ENCODE data around the gene YIF1B.

Gene YIF1B

DNA sequence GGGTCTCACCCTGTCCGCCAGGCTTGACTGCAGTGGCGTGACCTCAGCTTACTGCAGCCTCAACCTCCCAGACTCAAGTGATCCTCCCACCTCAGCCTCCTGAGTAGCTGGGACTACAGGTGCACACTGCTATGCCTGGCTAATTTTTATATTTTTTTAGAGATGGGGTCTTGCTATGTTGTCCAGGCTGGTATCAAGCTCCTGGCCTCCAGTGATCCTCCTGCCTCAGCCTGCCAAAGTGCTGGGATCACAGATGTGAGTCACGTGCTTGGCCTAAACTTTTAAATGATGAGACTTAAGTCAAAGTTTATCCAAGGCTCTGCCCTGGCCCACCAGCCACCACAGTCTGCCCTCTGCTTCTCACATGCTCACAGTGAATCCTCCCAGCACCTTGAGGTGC is 9.5 kb downstream of the YIF1B start:
- in situ Hi-C loops (cut with HindIII; ENCODE audit: low sequenced_read_pairs), result no loop called here

- in situ Hi-C loops (cut with HindIII; ENCODE audit: low sequenced_read_pairs), result no loop called here
These were observed 10.8 kb downstream of the YIF1B start for GRCh38 chr19:38304866-38305429.

- in situ Hi-C loops (cut with HindIII; ENCODE audit: low sequenced_read_pairs), result no loop called here
These were observed 11.3 kb downstream of the YIF1B start for GRCh38 chr19:38304352-38304865.

- in situ Hi-C loops (cut with HindIII; ENCODE audit: low sequenced_read_pairs), result no loop called here
These were observed 12.0 kb downstream of the YIF1B start, which contains the start of gene C19orf33 for GRCh38 chr19:38303517-38304351. Gene C19orf33 (plus strand): TSS chr19:38304251. CDS start chr19:38304262, 11 bp downstream.

DNA sequence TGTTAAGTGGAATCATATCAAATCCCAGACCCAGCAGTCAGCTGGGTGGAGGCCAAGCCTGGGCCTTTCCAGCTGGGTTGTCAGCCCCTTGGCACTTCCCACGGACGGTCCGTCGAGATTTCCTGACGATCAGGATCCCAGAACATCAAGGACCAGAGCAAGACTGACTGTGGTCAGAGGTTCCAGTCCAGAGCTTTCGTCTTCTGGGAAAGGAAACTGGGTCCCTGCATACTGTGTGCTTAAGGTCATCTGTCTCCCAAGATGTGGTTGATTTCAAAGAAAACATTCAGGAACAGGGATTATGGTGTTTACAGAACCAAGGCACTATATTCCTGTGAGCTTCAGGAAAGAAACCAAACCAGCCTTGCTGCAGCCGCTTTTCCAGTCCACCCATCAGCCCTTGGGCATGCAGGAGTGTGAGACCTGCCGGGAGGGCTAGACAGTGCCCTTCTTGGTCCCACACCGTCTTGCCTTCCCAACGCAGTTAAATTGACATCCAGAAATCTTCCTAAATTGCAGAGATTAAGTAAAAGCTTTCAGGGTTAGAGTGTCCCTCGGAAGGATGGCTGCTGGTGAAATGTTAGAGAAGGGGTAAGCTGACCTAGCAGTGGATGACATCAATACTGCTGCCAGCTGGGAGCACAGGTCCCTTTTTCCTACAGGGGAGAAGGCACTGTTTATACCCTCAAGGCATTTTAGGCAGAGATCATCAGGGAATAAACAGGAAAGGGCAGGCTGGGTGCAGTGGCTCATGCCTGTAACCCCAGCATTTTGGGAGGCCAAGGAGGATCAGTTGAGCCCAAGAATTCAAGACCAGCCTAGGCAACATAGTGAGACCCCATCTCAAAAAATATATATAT is 16.7 kb downstream of the YIF1B start:
- in situ Hi-C loops (cut with HindIII; ENCODE audit: low sequenced_read_pairs), result no loop called here

DNA sequence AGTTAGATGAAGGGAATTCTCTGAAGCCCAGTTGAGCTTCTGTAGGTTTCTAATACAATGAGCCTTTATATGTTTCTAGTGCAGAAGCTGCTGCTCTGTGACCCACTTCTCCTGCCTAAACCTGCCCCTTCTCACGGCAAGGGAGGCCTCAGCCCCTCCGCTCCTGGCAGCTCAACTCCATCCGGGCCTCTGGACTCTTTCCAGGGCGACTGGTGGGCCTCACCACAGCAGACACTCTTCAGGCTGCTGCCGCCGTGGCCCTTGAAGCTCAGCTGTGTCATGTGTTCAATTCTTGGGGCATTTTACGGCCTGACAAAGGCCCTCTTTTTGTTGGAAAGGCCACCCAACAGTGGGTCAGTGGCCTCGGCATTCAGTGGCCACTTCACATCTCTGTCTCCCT is 21.7 kb downstream of the YIF1B start:
- in situ Hi-C loops (cut with HindIII; ENCODE audit: low sequenced_read_pairs), result no loop called here

GRCh38 chr19:38293281-38293680 is 22.5 kb downstream of the YIF1B start:
- in situ Hi-C loops (cut with HindIII; ENCODE audit: low sequenced_read_pairs), result no loop called here

- in situ Hi-C loops (cut with HindIII; ENCODE audit: low sequenced_read_pairs), result no loop called here
These were observed 23.9 kb downstream of the YIF1B start for GRCh38 chr19:38291855-38292254.

DNA sequence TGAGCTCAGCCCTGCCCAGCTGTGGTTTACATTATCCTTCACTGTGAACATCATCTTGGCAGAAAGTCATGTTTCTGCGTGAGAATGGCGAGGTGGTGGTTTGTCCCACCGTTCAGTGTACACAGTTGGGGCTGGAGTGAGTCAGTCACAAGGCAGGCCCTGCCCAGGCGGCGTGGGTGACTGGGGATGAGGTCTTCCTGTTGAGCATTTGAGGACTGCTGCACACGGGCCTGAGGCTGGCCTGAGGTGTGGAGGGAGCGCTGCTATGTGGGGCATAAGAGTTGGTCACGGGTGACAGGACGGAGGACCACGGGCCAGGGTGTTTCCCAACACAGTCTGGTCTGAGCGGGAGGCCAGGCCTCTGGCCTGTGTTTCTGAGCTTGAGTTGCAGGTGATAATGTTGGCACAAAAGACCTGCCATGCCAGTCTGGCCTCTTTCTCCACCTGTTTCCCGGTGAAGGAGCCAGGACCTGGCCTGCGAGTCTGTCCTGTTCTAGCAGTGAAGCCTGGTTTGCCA is 25.1 kb downstream of the YIF1B start:
- in situ Hi-C loops (cut with HindIII; ENCODE audit: low sequenced_read_pairs), result no loop called here

- in situ Hi-C loops (cut with HindIII; ENCODE audit: low sequenced_read_pairs), result no loop called here
These were observed 25.8 kb downstream of the YIF1B start for GRCh38 chr19:38289955-38290354.

DNA sequence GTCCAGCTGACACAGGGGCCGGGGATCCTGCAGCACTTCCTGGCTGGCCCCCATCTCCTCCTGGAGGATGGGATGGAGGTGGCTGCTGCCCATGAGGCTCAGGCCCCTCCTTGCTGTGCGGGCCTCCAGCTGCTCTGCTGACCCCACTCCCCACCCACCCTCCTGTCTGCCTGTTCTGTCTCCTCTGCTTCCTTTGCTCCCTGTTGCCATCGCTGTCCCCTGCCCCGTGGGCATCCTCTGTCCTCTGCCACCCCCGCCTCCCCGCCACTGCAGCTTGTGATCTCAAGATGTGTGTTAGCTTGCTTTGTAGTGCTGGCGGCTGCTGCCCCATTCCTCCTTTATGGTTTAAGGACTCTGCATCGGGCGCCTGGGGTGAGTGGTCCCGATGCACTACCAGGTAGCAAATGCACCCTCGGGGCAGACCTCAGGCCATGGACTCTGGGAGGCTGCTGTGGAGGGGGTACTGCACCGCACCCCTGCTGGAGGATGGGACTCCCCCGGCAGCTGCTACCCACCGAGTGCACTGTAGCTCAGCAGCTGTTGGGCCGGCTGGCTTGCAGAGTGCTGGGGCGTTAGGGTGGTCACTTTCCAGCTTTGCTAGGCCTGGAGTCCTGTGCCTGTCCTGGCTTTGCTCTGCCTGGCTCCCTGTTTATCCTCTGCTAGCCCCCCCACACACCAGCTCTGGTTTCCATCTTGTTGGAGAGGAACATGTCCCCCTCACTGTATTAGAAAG is 27.5 kb downstream of the YIF1B start:
- in situ Hi-C loops (cut with HindIII; ENCODE audit: low sequenced_read_pairs), result no loop called here

DNA sequence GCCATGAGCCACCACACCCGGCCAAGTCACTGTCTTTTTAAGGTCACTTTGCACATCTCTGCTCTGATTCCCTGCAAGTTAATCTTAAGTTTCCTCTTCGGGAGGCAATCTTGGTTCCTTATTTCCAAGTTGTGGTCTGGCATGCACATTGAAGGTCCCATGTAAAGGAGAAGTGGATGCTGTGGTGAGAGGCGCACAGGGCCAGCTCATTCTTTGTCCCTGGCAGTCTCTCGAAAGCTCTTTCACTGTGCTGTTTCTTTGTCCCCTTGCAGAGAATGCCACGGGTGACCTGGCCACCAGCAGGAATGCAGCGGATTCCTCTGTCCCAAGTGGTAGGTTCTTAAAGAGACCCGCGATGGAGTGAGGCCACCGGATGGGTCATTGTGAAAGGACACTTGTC is 28.1 kb downstream of the YIF1B start:
- in situ Hi-C loops (cut with HindIII; ENCODE audit: low sequenced_read_pairs), result no loop called here

GRCh38 chr19:38285567-38285966 is 30.2 kb downstream of the YIF1B start:
- in situ Hi-C loops (cut with HindIII; ENCODE audit: low sequenced_read_pairs), result no loop called here

GRCh38 chr19:38284422-38284821 is 31.3 kb downstream of the YIF1B start:
- in situ Hi-C loops (cut with HindIII; ENCODE audit: low sequenced_read_pairs), result no loop called here

GRCh38 chr19:38283271-38283670 is 32.5 kb downstream of the YIF1B start:
- in situ Hi-C loops (cut with HindIII; ENCODE audit: low sequenced_read_pairs), result no loop called here

- in situ Hi-C loops (cut with HindIII; ENCODE audit: low sequenced_read_pairs), result no loop called here
These were observed 33.8 kb downstream of the YIF1B start for GRCh38 chr19:38281811-38282566.

DNA sequence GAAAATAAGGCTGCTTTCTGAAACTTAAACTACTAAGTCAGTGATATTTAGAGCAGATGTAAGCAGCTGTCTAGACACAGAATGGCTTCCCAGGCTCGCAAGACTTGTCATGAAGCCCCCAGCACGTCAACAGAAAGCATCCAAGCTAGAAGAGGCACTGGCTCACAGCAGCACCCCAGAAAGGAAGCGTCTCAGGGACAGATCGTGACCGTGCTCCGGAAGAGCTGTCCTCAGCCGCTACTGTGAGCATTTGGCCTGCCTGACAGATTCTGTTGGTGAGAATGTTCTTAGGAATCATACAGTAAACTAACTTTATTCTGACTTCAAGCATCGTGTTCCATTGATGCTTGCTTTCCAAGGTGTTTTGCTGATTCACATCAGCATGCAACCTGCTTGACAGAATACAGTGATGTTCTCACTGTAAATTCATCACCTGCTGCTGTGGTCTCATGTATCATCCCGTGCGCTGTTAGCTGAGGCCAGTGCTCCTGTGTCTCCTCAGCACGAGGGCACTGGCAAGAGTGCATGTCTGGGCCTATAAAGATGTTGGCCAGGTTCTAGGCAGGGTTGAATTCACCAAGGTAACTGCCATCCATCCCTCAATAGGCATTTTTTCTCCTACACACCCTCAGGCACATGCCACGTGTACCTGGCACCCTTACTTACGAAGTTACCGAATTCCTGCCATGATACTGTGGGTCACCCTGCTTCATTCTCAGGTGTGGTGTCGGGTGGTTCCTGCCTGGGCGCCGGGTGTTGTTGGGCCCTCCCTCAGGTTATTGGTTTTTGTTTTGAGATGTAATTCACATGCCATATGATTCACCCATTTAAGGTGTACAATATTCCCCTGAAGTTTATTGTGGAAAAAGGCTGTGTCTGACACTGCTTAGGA is 35.5 kb downstream of the YIF1B start:
- in situ Hi-C loops (cut with HindIII; ENCODE audit: low sequenced_read_pairs), result no loop called here

GRCh38 chr19:38278751-38279150 is 37.0 kb downstream of the YIF1B start:
- in situ Hi-C loops (cut with HindIII; ENCODE audit: low sequenced_read_pairs), result no loop called here

All from DLD1 (cell line).